Nephron (organoid): Measurements from ENCODE around the gene SFMBT1.

Experiments used
- H3K27ac Mint-ChIP-seq, 3 experiments: 2 replicates each; pipeline ENCODE4 v1.8.0; 2020; ENCODE audit warnings: mixed read lengths in 3 of 3, mild to moderate bottlenecking in 2 of 3, moderate library complexity in 1 of 3
- H3K27me3 Mint-ChIP-seq: 2 replicates; pipeline ENCODE4 v1.8.0; 2021; ENCODE audit warnings: low read depth, mild to moderate bottlenecking, moderate library complexity, mixed read lengths
- H3K36me3 Mint-ChIP-seq: 2 replicates; pipeline ENCODE4 v1.8.0; 2020; ENCODE audit warnings: low read depth, mixed read lengths
- H3K4me1 Mint-ChIP-seq: 2 replicates; pipeline ENCODE4 v1.8.0; 2020; ENCODE audit warnings: mixed read lengths
- H3K4me3 Mint-ChIP-seq, 3 experiments: 2 replicates each; pipeline ENCODE4 v1.8.0; 2020; ENCODE audit warnings: mild to moderate bottlenecking in 3 of 3, mixed read lengths in 3 of 3, moderate library complexity in 2 of 3
- H3K9me3 Mint-ChIP-seq: 2 replicates; pipeline ENCODE4 v1.8.0; 2020; ENCODE audit warnings: mixed read lengths
- CTCF ChIP-seq, 3 experiments: fragments of 200-600 bp; sonication (generic); IDR thresholded peaks; one replicate each; pipeline ENCODE4 v1.5.0; 2021; ENCODE audit warnings: antibody characterized with exemption in 3 of 3; ENCODE audit not compliant: unreplicated experiment in 3 of 3

The SFMBT1 gene

DNA sequence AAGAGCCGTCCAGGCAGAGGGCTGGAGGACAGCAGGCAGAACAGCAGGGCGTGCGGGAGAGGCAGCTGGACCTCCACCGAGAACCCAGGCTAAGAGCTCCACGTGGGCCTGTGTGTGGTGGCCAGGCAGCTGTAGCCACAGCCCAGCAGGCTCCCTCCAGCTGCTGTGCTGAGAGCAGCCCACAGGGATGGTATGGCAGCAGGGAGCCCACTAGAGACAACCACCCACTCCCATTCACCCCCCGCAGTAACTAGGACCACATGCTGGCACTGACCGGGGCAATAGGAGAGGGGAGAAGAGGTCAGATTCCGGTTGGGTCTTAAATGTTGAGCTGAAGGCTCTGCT is 185.5 kb downstream of the SFMBT1 start:
- Mint-ChIP-seq H3K36me3 (peaks cover 25% of the 10 kb centered on the region), H3K4me1 (no peaks in the 10 kb centered on the region), H3K4me3 (no peak overlapping the region), H3K9me3 (peaks cover 15% of the 10 kb centered on the region), H3K27ac (no peak overlapping the region), H3K27me3 (peaks cover 3% of the 10 kb centered on the region)
- no peak for TF ChIP-seq CTCF (IDR thresholded peaks at IDR 0.05; ENCODE audit: unreplicated experiment in 3 of 3)

DNA sequence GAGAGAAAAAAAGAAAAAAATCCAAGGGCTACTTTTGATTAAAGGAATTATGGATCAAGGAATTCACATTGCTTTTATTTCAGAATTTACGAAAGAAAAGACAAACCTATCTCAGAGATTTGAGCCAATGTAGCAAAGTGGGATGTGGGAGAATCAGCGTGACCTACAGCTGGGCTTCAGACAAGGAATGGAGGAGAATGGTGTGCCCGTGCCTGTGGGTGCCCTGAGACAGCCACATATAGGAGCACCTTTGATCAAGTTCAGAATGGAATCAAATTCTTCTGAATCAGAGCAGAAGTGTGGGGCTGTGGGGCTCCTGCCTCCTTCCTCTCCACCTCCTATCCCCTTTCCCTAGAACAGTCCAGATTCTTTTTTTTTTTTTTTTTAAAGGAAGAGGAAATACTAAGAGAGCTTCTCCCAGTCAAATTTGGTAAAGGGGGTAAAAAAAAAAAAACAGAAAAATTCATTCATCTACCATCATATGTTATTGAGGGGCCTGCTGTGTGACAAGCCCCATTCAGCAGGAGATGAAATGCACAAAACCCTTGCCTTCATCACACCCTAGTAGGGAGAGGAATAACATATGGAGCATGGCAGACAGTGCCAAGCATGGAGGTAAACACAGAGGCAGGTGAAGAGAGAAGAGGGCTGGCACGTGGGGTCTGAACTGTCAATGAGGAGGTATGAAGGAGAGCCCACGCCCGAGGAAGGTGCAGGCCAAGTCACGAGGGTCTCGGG is 186.0 kb downstream of the SFMBT1 start:
- peaks cover 21% of the 10 kb centered on the region for H3K36me3 Mint-ChIP-seq
- H3K9me3 Mint-ChIP-seq, result peaks cover 12% of the 10 kb centered on the region
- H3K27ac Mint-ChIP-seq, result no peak overlapping the region
- H3K4me3 Mint-ChIP-seq, result no peak overlapping the region
- no peak for TF ChIP-seq CTCF (IDR thresholded peaks at IDR 0.05; ENCODE audit: unreplicated experiment in 3 of 3)
- no peaks in the 10 kb centered on the region for H3K4me1 Mint-ChIP-seq
- H3K27me3 Mint-ChIP-seq, result peaks cover 3% of the 10 kb centered on the region

DNA sequence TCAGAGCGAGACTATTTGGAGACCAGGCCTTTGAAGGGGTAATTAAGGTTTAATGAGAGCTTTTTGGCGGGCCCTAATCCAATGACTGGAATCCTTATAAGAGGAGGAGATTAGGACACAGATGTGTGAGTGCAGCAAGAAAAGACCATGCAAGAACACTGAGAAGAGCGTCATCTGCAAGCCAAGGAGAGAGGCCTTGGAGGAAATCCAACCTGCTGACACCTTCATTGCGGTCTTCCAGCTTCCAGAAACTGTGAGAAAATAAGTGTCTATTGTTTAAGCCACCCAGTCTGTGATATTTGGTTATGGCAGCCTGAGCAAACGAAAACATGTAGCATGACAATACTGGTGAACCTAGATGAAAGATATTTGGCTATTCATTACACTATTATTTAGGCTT is 188.0 kb downstream of the SFMBT1 start:
- Mint-ChIP-seq H3K36me3 (peaks cover 12% of the 10 kb centered on the region), H3K4me3 (no peak overlapping the region), H3K27me3 (no peaks in the 10 kb centered on the region), H3K27ac (no peak overlapping the region), H3K9me3 (peaks cover 3% of the 10 kb centered on the region), H3K4me1 (no peaks in the 10 kb centered on the region)
- no peak for TF ChIP-seq CTCF (IDR thresholded peaks at IDR 0.05; ENCODE audit: unreplicated experiment in 3 of 3)

GRCh38 chr3:52857133-52857532 is 188.7 kb downstream of the SFMBT1 start:
- no peak for TF ChIP-seq CTCF (IDR thresholded peaks at IDR 0.05; ENCODE audit: unreplicated experiment in 3 of 3)
- Mint-ChIP-seq H3K36me3 (peaks cover 8% of the 10 kb centered on the region), H3K4me3 (no peak overlapping the region), H3K27me3 (no peaks in the 10 kb centered on the region), H3K4me1 (no peaks in the 10 kb centered on the region), H3K27ac (no peak overlapping the region), H3K9me3 (no peaks in the 10 kb centered on the region)

DNA sequence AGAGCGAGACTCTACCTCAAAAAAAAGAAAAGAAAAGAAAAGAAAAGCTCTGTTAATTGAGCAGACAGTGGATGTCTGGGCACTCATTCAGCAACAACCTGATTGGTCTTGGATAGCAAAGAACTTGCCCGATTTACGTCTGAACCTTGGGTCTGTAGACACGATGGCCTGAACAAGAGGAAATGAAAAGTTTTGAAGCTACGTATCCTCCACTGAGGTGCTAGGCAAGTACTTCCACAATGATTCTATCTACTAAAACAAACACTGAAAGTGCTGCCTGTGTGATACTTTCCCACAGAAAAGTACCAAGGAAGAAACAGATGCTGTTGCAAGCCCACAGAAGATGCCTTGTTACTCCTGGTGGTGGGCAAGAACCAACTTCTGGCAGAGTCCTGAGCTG is 189.2 kb downstream of the SFMBT1 start:
- Mint-ChIP-seq H3K9me3 (no peaks in the 10 kb centered on the region), H3K27me3 (no peaks in the 10 kb centered on the region), H3K27ac (no peak overlapping the region), H3K4me3 (no peak overlapping the region), H3K4me1 (no peaks in the 10 kb centered on the region), H3K36me3 (peaks cover 13% of the 10 kb centered on the region)
- TF ChIP-seq CTCF (IDR thresholded peaks at IDR 0.05; ENCODE audit: unreplicated experiment in 3 of 3), result no peak

GRCh38 chr3:52854013-52854412 is 191.9 kb downstream of the SFMBT1 start:
- Mint-ChIP-seq H3K4me3 (no peak overlapping the region), H3K9me3 (no peaks in the 10 kb centered on the region), H3K27ac (no peak overlapping the region), H3K4me1 (no peaks in the 10 kb centered on the region), H3K36me3 (peaks cover 14% of the 10 kb centered on the region), H3K27me3 (no peaks in the 10 kb centered on the region)
- TF ChIP-seq CTCF (IDR thresholded peaks at IDR 0.05; ENCODE audit: unreplicated experiment in 3 of 3), result no peak
